PC-9 (cell line): Measurements from ENCODE around the gene ECI1.
A peak's percentile ranks its signal among the peaks of the same experiment; 100 is the strongest.

Experiments
- EZH2 ChIP-seq: fragments of 200-600 bp; sonication (generic); IDR thresholded peaks from 2 replicates; pipeline ENCODE4 v1.8.0; 2017; ENCODE audit warnings: antibody characterized with exemption, low read depth
- TF ChIP-seq, protein P1 (sequence below): fragments of 200-600 bp; sonication (generic); conservative IDR thresholded peaks from 2 replicates; pipeline ENCODE4 v1.6.1; 2017; ENCODE audit warnings: mixed run types, antibody characterized with exemption, mild to moderate bottlenecking, moderate library complexity

- TF ChIP-seq EZH2: no peak
- TF ChIP-seq, protein P1, sequence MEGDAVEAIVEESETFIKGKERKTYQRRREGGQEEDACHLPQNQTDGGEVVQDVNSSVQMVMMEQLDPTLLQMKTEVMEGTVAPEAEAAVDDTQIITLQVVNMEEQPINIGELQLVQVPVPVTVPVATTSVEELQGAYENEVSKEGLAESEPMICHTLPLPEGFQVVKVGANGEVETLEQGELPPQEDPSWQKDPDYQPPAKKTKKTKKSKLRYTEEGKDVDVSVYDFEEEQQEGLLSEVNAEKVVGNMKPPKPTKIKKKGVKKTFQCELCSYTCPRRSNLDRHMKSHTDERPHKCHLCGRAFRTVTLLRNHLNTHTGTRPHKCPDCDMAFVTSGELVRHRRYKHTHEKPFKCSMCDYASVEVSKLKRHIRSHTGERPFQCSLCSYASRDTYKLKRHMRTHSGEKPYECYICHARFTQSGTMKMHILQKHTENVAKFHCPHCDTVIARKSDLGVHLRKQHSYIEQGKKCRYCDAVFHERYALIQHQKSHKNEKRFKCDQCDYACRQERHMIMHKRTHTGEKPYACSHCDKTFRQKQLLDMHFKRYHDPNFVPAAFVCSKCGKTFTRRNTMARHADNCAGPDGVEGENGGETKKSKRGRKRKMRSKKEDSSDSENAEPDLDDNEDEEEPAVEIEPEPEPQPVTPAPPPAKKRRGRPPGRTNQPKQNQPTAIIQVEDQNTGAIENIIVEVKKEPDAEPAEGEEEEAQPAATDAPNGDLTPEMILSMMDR: peak; percentile 70
Measured at GRCh38 chr16:2194852-2195321, 56.5 kb downstream of the ECI1 start.
